NCI-H1105 (cell line): ENCODE results near the gene LRGUK.

ENCODE experiments used
- DNase-seq: peaks from one replicate; lab custom pipeline; 2025; lab: John Stamatoyannopoulos, UW

Gene LRGUK

GRCh38 chr7:134126146-134126545 is 994 bp upstream of the LRGUK start:
- DNase-seq: no peak

- no peak for DNase-seq
Measured at GRCh38 chr7:134126596-134126965, 559 bp upstream of the LRGUK start.

DNA sequence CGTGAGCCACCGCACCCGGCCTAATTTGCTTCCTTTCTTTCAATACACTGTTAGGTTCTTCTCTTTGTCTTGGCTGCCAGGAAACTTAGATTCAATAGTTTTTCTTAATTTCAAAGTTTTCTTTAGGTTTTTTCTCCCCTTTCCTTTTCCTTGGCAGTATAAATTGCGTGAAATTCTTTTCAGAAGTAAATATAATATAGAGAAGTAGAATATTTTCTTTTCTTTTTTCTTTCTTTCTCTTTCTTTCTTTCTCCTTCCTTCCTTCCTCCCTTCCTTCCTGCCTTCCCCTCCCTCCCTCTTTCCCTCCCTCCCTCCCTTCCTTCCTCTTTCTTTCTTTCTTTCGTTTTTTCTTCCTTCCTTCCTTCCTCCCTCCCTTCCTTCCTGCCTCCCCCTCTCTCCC is 1.7 kb downstream of the LRGUK start:
- DNase-seq: no peak

DNA sequence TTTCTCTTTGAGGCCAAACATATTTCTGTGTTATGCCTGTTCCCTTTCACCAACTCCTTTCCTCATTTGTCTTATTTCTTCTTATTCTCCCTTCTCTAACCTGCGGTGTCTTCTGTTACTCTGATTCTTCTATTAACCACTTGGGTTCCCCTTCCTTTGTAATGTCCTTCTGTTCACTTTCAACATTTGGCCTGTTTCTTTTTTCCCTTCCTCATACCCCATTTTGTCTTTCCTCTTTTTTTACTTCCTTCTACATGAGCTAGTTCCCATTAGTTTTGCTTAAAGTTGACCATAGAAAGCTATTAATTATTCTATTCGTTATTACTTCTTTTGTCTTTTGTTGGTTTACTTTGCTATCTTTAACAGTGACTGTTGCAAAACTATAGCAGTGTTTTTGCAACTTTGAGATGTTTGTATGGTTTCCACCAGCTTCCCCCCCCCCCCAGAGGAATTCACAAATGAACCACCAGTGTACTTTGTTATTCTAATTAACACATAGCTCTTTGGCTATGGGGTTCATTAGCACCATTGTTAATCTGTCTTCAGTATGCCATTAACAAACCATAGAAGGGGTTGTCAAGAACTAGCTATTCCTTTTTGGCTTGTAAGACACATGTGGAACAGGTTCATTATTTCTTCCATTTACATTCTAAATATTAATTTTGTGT is 2.9 kb downstream of the LRGUK start:
- no peak for DNase-seq

- no peak for DNase-seq
Measured at GRCh38 chr7:134134004-134134403, 6.9 kb downstream of the LRGUK start.

DNA sequence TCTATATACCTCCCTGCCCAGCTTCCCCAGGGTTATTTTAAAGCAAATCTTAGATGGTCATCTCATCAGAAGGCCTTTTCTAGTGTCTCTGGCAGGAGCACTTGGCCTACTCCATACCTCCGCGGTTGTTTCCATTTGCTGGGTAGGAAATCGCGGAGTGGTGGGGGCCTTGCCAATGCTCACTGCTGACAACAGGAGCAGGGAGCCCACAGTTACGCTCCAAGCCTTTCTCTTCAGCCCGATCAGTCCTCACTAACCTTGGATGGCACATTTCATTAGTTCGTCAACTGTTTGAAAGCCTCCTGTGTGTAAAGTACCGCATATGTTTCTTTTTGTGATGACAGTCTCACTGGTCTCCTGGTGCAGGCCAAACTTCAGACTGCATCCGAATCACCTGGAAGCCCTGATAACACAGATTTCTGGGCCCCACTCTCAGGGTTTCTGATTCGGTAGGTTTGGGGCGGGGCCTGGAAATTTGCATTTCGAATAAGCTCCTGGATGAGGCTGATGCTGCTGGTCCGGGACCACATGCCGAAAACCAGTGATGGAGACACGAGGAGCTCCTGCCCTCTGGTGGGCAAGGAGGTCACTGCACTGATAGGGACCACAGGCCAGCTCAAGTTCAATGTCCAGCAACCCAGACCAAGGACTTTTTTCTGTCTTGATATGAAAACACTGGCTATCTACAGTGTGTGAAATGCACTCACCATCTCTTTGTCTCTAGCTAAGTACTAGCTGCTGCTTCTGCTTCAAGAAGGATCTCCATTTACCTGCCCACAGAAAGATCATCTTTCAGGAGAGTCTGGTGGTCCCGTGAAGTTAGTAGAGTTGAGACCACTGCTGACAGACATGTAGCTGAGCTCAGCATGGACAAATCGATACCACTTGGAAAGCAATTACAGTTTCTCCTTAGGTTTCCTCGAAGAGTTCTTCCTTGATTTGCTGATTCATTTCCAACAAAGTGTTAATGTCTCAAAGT is 14.0 kb downstream of the LRGUK start:
- DNase-seq: peak; percentile 23

- no peak for DNase-seq
Measured at GRCh38 chr7:134141868-134142264, 14.7 kb downstream of the LRGUK start.

DNA sequence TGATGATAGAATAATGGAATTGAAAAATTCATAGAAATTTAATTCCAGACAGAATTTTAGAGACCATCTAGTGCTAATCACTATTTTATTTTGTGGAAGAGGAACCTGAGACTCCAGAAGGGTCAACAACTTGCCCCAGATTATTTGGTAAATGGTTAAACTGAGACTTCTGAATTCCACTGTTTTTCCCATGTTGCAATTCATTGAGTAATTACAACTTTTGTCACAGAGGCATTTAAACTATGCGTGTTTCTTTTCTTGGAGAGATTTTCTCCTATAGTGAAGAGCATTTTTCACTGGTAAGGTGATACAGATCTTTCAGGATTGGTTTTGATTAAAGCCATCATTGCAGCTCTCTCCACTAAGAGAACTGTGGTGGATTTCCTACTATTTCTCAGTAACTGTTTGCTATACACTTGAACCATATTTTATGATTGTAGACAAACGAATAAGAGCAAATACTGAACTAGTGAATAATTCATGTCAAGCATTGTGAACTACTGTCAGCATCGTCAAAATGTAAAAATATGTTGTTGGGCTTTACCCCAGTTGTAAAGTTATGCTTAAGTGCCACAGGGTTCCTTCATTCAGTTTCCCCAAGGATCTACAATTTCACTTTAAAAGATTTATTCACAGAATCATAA is 26.5 kb downstream of the LRGUK start:
- no peak for DNase-seq

DNA sequence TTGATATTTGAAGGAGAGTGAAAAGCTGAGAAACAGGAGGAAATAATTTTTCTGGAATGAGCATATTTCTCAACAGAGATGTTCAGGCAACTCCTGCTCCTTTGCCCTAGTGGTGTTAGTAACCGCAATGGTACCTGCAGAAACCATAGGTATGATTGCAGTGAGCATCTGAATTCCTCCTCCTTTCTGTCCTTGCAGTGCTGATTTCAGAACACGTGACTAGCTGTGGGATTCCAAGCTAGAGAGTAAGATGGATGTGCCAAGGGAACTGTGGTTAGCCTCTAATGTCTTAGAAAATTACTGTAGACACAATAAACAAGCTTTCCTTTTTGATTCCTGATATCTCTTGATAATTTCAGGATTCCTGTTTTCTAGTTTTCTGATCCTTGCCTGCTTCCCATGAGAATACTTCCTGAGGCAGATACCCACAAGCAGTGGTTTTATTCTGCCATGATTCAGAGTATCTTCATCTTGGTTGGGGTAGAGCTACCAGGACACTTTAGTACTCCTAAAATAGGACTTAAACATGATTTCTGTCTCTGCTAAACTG is 27.5 kb downstream of the LRGUK start:
- DNase-seq: no peak

DNA sequence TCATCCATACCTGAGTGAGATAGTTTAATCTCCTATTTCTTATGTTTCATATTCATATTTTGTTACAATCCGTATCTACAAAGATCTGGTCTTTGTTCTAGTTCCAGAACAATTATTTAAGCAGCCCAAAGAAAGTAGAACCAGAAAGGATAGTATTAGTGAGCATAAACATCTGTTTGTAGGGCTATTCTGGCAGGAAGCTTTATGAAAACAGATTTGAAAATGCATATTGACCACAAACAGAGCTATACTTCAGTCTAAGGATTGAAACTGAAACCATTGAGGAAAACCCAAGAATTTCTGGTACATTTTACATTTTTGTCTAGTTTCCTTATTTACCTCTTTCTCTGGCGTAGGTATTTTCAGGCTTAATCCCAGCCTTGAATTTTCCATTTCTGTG is 28.1 kb downstream of the LRGUK start:
- no peak for DNase-seq

GRCh38 chr7:134155871-134156270 is 28.7 kb downstream of the LRGUK start:
- peak; percentile 24 for DNase-seq

DNA sequence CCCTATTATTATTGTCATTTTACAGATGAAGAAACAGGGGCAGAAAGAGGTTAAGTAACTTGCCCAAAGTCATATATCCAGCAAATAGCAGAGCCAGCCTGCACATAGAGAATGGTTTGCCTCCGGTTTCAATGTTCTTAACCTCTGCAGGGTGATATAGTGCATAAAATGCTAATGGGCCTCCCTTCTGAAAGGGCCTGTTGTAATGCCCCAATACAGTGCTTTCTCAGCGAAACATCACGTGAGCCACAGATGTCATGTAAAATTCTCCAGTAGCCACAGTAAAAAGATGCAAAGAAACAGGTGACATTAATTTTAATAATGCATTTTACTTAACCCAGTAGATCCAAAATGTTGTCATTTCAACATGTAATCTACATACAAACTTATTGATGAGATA is 38.1 kb downstream of the LRGUK start:
- no peak for DNase-seq

GRCh38 chr7:134167250-134167649 is 40.1 kb downstream of the LRGUK start:
- no peak for DNase-seq

DNA sequence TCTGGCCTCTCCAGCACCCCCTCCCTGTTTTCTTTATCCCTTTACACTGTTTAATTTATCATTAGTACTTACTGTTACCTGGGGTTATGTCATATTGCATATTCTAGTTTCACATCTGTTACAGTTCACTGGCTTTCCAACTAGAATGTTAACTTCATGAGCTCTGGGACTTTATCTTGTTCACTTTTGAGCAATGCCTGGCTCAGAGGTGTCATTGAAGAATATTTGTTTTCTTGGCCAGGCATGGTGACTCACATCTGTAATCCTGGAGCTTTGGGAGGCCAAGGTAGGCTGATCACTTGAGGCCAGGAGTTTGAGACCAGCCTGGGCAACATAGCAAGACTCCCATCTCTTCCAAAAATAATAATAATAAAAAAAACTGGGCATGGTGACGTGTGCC is 40.7 kb downstream of the LRGUK start:
- no peak for DNase-seq

DNA sequence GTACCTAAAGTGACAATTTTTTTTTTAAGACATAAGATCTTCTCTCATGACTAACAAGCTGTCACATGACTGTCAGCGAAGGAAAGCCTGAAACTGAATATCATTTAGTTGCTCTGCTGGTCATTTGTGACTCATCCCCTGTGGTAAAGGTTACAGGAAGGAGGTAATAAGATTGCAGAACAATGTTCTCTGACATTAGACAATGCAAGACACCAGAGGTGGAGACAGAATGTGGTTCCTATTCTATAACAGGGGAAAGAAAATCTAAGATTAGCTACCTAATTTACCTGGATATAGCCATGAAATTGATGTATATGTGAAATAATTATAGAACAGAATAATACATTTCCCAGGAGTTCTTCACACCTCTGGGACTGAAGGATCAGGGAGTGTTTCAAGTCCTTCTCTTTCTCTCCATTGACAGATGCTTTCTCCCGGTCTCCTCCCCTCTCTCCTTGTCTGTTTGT is 47.7 kb downstream of the LRGUK start:
- DNase-seq: no peak

- DNase-seq: no peak
Measured at GRCh38 chr7:134175334-134176036, 48.3 kb downstream of the LRGUK start.

DNA sequence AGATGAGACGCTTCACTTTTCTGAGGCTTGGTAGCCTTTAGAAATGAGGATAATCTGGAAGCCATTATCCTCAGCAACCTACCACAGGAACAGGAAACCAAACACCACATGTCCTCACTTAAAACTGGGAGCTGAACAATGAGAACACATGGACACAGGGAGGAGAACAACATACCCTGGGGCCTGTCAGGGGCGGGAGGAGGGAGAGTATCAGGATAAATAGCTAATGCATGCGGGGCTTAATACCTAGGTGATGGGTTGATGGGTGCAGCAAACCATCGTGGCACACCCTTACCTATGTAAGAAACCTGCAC is 48.9 kb downstream of the LRGUK start:
- DNase-seq: no peak

GRCh38 chr7:134179036-134180011 is 52.2 kb downstream of the LRGUK start:
- no peak for DNase-seq

DNA sequence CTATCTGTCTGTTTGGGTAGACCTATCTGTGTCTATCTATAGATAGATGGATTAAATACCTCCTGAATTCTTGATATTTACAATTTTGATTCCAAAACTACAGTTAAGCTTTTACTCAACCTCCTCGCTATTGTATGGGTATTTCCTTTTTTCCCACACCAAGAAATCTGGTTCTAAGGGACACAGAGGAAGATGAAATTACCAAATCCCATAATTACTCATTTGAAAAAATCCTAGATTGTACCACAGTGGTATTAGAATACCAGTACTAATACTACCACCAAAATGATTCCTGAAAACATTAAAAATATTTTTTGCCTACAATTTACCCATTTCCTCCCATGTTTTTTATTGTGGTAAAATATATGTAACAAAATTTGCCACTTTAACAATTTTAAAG is 53.2 kb downstream of the LRGUK start:
- no peak for DNase-seq

- DNase-seq: no peak
Measured at GRCh38 chr7:134182078-134182477, 54.9 kb downstream of the LRGUK start.

DNA sequence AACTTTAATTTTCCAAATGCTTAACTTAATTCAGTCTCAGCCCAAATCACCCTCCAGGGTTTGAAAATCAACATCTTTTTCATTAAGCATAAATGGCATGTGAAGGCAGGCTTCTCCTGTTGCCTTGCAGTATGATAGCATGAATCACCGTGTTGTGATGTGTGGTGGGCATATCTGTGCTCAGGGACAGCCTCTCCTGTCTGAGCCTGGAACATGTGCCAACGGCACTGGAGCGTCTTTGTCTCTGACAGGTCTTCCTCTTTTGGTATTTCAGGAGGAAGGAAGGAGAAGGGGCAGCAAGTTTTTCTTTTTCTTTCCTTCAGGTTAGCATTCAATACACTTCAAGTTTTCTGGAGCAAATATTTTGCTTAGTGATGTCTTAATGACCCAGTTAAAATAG is 57.6 kb downstream of the LRGUK start:
- DNase-seq: no peak
